HT-29 (cell line): ENCODE measurements around the gene ADAR. TPM values are rescaled to one million over a fixed set of nuclear protein-coding genes. Genes with fewer than 3 reads are reported as not detected.

Experiments used
- DNase-seq: peaks from one replicate; pipeline ENCODE4 v3.0.0-alpha.2; 2015; ENCODE audit warnings: low spot score
- total RNA-seq: library from RNA; depleted of rRNA; stranded (reverse); fragments of >200 nt; shearing (Covaris generic); gene quantifications from 2 replicates; pipeline ENCODE4 v1.2.3, GENCODE V29; 2014

Gene ADAR
- total RNA-seq, 1 experiment from 2014 or later = 111 TPM

DNA sequence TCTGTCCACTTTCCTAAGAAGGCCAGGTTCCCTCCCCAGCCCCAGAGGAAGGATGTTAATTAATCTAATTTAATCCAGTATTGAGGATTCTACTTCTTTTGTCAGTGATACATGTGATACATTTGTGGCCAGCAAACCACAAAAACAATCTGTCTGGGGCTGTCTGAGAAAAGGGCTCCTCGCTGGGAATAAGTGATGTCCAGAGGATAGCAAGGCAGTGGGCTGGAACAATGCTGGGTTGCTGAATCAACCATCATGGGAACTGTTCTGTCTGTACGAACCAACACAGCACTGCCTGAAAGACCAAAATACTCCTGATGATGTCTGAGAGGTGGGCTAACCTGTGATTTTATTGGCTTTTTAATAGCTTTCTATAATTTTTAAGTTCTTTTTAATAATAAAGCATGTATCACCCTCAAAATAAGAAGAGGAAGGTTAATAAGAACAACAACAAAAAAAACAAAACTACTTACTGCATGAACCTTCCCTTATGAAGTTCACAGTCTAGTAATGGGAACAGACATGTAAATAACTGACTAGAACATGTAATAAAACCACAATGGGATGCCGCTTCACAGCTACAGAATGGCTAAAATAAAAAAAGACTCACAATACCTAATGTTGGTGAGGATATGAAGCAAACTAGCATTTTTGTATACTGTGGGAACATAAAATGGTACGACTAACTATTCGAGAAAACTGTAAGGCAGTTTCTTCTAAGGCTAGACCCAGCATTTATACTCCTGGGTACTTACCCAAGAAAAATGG, 11.4 kb upstream of the ADAR start:
- no peak for DNase-seq

DNA sequence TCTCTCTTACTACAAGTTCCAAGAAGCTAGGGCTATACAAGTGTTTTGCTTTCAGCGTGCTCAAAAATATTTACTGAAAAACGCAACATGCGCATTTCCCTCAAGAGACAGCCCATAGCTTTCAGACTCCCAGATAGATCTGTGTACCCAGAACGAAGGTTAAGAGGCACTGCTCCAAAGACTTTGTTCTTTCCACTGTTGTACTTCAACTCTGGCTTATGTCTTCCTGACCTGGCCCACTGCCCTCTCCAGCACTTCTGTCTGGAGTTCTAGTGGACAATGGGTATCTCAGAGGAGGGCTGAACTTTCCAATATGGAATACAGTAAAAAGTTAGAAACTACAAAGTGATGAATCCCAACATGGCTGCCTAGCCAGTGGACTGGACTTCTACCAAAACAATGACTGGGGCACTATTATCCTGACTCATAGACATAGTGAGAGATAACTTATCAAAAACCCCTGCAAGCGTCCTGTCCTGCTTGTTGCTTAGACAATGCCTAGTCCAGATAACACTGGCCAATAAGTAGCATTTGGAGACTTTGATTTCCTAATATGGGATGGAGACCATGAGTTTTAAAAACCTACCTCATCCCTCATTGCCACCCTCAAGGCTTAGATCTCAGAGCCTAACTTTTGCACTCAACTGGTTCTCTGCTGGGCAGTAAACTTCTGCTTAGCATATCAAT, 8.8 kb upstream of the ADAR start:
- no peak for DNase-seq

DNA sequence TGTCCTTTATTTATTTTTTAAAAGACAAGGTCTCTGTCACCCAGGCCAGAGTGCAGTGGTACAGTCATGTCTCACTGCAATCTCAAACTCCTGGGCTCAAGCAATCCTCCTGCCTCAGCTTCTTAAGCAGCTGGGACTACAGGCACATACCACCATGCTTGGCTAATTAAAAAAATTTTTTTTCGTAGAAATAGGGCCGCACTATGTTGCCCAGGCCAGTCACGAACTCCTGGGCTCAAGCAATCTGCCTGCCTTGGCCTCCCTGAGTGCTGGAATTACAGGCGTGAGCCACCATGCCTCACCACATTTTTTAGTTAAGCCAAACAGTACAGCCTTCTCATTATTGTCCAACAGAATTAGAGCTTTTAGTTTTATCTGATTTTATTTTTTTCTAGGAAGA, 7.4 kb upstream of the ADAR start:
- DNase-seq = no peak

DNA sequence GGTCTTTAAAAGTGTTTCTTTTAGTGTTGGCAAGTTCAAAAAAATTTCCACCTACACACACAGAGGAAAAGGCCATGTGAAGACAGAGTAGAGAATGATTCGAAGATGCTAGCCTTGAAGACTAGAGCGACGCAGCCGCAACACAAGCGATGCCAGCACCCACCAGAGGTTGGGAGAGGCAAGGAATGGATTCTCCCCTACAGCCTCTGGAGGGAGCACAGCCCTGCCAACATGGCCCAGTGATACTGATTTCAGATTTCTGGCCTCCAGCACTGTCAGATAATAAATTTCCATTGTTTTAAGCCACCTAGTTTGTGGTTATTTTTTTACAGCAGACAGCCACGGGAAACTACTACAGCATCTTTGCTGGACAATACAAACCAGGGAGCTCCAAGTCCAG, 6.9 kb upstream of the ADAR start:
- no peak for DNase-seq

DNA sequence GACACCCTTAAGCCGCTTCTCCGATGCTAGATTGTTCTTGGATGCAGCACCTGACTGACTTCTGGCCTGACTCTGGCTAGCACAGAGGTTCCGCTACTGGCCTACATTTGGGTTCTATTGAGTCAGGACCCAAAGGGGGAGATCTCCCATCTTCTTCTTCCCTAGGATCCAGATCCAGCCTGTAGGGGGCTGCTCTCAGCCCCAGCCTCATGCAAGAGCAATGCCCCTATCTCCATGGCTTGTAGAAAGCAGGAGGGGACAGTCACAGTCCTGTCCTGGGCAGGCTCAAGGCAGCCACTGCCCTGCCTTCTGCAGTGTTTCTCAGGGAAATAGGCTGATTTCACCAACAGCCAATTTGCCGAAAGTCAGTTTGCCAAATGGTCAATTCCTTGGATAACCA, 6.3 kb upstream of the ADAR start:
- no peak for DNase-seq

DNA sequence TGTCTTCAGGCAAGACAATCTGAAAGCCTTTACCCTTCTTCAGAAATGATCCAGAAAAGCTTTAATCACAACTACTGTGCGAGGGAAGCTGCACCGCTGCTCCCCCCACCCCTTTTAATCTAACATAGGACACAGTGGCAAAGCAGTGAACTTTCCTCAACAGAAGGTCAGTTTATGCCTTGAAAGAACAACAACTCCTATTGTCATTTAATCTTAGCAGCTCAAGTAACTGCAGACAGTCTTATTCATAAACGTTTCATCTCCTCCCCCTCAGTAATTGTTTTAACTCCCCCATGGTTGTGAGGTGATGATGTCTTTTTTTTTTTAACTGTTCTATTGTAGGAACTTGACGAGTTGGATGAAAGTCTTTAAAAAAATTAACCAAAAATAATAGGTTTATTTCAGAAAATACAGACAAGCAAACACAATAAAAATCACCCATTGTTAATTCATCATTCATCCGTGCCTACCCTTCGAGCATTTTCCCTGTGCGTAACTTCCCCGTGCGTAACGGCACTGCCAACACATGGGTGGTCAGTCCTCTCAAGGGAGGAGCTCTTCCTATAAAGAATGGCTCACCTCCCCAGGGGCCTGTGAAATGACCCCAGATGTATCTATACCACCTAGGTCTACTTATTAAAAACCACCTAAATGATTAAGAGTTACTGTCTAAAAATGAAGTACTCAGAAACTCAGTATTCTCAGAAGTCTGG, 3.3 kb upstream of the ADAR start:
- DNase-seq = no peak

DNA sequence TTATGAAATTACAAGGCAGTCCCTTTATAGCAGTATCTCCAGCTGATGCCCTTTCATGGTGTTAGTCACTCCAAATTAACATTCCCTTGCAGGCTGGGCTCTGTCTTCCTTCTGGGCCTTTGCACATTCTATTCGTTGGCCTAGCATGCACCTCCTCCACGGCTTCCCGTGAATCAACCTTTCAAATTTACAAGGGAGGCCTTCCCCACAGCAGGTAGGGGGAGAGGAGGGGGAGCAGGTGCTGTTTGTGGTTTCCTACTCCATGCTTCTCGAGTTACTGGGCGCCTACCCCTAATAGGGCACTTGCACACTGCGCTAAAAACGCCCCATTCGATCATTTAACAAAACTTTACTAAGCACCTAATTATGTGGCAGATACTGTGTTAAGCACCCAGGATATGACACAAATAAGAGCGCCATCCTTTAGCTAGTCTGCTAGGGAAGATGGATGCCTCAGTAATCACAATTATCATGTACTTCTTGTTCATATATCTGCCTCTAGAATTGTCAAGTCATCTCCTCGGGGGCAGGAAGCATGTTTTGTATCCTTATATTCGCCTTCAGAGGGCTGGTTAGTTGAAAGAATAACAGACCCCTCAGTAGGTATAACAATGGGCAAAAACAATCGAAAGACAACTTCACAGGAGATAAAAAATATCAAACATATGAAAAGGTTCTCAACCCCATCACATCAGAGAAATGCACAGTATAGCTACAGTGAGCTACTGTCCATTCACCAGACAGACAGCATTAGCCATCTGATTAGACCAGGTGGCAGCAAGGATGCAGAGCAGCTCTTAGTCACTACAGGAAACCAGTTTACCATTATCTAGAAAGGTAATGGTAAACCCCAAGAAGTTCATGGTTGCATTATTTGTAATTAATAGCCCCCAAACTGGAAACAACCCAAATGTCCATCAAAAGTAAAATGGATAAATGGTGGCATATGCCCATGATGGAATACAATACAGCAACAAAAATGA, 1.7 kb upstream of the ADAR start:
- no peak for DNase-seq

DNA sequence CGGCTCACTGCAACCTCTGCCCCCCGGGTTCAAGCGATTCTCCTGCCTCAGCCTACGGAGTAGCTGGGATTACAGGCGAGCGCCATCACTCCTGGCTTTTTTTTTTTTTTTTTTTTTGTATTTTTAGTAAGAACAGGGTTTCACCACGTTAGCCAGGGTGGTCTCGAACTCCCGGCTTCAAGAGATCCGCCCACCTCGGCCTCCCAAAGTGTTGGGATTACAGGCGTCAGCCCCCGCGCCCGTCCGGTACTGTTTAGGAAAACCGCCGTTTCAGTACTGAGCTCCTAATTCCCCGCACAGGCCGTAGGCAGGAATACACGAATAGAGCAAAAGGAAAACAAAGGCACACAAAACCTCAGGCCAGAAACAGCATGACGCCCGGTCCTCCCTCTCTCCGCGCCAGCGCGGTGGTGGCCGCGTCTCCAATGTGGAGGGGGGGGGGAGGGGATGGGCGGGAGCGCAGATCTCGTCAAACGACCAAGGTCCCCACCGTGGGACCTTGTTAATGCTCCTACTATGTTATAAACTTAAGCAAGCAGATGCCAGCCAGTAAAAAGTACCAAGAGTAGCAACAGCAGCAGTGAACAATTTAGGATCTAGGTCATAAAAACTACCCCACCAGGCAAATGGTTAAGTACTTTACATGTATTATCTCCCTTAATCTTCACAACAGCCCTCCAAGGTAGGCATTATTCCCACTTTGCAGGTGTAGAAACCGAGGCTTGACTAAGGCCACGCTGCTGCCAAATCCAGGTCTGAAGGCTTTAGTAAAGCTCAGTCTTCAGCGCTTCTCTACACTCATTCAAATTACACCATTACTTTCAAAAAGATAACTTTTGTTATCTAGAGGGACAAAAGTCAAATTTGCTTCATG, 648 bp upstream of the ADAR start:
- peak; percentile 60 for DNase-seq

DNA sequence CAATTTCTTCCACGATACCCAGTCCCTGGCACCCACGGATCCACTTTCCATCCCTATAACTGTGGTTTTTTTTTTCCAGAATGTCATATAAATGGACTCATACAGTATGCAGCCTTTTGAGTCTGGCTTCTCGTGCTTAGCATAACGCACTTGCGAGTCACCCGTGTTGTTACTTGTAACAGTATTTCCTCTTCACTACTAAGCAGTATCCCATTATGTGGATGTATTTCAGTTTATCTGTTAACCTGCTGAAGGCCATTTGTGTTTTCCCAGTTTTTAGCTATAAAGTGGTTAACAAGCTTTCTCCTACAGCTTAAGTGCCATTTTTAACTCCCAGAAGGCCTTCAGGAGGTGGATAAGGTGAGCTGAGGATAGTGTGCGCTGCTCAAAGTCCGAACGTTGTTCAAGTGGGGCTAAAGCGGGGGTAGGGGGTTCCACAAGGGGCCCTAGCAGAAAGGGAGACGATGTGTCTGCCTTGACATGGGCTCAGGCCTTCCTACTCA, 829 bp downstream of the ADAR start:
- DNase-seq = no peak

DNA sequence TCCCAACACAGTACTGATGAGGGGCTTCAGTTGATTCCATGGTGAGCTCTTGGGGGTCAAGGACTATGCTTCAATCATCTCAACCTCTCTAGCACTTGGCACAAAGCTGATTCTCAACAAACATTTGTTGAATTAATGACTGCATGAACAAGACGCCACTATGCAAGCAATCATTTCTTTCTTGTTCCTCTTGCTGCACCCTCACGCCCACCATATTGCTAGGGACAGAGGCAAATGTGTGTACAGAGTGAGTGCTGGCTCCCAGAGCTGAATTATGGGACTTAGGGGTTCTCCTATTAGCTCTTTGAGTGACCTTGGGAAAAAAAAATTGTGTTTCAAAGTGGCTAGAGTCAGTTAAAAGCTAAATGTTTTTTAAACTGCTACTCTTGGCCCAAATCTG, 2.5 kb downstream of the ADAR start:
- no peak for DNase-seq

DNA sequence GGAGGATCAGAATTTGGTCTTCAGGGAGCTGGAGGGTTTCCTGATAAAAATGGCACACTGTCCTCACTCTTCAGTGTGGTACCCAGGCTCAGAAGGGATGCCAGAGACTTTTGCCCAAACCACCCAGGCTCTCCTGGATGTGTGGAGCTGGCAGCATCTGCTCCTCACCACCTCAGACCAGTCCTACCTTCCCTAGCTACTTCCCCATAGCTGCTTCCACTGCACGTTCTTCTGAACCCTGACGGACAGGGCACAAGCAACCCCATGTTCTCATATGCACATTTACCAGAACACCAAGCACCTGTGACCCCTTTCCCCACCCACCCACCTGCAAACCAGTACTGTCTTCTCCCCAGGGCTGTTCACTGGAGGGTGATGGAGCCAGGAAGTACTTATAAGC, 4.7 kb downstream of the ADAR start:
- DNase-seq = no peak

DNA sequence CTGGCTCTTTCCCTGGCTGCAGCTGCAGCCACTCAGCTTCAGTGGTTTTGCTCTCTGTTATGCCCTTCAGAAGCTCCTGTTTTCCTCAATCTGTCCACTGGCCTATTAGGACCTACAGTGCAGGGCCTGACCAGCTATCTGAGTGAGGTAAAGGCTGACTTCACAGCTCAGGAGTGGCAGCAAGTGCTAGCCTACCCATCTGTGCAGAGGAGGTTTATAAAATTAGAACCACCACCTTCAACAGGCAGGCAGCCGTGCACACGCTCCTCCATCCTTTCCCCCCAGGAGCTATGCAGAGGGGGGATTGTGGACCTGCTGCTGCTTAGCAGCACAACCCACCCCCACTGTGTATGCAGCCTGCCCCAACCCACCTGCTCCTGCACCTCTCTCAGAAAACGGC, 8.3 kb downstream of the ADAR start:
- no peak for DNase-seq

DNA sequence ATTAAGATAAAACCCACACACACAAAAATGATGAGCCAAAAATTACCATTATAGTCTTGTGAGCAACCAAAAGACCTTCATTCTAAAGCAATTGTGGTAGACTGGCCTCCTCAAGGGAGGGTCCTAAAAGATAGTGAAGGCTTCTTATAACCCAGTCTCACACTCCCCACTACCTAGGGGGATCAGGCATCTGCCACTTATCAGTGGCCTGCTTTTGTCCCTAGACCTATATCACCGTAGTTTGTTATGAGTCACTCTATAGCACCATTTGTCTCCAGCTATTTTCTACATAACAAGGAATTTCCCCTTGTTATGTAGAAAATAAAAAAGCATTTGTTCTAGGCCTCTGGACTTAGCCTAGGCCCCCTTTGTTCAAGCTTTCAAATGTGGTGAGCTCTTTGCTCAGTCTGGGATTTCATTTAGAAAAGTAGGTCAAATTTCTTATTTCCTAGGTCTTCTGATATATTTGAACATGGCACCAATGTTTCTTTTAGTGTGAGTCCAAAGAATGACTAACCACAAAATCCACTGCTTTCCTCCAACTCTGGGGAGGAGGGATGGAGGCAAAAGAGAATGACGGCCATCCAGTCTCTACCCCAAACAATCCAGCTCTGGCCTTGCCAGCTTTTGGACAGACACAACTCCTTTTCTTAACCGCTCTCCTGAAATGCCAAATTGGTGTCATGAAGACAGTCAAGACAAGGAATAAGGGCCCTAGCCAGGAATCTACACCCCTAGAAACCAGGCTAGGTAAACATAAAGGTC, 8.9 kb downstream of the ADAR start:
- no peak for DNase-seq

DNA sequence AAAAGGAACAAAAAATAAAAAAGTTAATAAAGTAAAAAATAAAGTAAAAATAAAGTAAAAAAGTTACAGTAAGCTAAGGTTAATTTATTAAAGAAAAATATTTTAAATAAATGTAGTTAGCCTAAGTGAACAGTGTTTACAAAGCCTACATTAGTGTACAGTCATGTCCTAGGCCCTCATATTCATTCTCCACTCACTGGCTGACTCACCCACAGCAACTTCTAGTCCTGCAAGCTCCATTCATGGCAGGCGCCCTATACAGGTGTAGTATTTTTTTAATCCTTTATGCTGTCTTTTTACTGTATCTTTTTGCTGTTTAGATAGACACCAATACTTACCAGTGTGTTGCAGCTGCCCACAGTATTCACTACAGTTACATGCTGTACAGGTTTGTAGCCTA, 12.4 kb downstream of the ADAR start:
- DNase-seq = no peak

DNA sequence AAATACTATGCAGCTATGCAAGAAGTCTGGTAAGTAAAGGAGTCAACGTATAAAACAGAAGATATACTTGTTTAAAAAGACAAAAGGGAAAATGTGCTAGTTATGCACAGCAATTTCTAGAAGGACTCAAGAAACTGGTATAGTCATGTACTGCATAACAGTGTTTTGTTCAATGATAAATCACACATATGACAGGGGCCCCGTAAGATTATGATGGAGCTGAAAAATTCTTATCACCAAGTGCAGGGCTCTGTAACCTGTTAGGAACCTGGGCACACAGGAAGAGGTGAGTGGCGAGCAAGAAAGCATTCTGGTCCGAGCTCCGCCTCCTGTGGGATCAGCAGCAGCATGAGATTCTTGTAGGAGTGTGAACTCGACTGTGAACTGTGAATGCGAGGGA, 13.2 kb downstream of the ADAR start:
- no peak for DNase-seq

DNA sequence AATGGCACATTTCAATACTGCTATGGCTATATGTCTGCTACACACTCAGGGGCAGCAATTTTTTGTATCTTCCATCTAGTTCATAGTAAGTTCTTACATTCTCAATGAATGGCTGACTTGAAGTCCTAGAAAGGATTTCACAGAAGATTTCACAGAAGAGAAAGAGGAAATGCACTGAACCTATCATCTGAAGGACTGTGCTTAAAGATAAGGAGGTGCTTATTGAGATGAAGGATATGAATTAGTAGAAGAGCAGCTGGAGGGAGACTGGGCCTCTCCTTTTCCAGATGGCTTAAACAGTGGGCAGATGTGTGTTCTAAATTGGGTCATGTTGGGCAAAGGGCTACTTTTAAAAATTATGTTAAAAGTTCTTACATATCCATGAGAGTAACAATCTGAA, 14.6 kb downstream of the ADAR start:
- no peak for DNase-seq

DNA sequence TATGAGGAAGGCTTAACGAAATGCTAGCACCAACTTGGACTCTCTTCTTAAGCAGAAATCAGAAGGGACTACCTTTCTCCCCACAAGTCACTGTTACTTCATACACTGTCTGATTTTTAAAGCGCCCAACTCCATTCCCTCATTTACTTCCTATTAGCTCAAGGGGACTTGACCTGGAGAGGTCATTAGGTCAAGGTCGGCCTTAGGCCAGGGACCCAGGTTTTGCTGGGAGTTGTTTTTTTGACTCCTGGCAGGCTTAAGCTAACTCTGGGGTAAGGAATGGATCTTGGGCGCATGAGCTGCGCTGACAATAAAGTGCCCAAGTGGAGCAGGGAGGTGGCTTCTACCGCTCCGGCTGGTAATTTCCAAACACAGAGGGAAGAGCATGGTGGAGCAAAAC, 16.8 kb downstream of the ADAR start:
- DNase-seq = no peak

DNA sequence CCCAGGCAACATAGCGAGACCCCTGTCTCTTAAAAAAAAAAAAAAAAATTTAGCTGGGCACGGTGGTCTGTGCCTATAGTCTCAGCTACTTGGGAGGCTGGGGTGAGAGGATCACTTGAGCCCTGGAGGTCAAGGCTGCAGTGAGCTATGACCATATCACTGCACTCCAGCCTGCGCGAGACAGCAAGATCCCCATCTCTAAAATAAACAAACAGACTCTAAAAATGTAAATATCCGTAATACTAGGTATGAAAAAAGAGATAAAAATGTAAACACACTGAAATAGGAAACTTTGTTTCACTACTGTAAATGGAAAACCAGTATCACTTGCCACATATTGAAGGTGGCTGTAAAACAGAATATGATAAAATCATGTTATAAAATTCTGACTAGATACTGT, 17.2 kb downstream of the ADAR start:
- DNase-seq = no peak

DNA sequence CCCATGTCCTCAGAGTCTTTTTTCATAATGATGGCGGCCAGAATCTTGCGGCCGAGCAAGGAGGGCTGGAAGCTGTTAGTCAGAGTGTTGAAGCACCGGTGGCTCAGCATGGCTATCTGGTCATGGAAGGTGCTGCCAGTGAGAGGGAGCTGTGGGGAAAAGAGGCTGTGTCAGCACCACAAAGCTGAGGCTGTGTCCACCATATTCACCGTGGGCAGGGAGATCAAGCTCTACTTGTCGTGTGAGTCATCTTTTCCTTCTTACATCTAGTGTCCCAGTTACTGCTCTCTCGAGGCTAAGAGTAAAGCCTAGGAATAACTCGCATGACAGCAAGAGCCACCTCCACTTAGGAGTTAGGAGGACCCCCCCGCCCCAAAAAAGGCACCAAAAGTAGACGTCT, 18.2 kb downstream of the ADAR start:
- no peak for DNase-seq

DNA sequence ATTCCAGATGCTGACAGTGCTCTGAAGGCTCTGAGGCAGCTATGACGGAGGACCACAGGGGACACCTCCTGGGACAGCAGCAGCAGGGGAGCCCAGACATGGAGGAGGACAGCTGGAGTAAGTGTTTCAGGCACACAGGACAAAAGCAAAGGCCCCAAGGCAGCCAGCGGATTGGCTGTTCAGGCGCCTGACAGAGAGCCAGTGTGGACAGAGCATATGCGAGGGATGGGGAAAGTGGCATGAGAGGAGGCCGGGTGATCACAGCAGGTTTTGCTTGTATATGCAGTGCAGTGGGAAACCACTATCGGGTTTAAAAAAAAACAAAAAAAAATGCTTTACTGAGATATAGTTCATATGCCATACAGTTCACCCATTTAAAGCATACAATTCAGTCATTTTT, 21.3 kb downstream of the ADAR start:
- DNase-seq = no peak
